Measurements from ENCODE around the gene CTBP1.

DNA sequence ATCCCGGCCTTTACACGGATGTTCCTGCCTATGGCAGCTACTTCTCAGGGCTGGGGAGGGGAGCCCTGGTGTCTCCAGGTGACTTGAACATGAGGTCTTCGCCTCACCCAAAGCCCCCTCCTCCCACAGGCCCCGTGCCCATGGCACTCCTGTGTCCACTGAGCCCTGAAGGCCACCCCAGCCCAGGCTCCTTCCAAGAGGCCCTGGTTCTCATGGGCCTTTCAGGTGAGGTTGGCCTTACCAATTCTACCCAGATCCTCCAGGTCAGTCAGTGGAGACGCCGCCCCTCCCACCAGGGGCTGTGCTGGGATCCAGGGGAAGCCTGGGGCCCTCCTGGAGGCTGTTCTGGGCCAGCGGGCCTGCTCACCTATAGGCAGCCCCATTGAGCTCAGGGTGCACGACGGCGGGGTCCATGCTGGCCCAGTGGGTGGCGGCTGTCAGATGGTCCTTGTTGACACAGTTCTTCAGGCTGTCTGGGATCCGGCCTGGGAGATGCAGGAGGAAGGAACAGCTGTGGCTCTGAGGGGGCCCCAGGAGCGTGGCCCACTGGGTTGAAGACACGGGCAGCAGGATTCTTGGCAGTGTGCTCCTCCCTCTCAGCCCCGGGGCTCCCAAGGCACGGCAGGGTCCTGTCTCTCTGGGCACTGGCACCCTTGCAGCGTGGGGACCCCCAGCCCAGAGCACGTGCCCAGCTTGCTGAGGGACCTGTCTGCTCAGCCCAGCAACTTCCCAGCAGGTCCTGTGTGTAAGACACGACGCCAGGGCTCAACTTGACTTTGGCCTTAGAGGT lies 36.2 kb downstream of the CTBP1 start:
- TF ChIP-seq RXRA (IDR thresholded peaks at IDR 0.05; ENCODE audit: insufficient read depth, low read depth, low read length): no peak
- no peak for TF ChIP-seq POLR2A (IDR thresholded peaks at IDR 0.05; ENCODE audit: control extremely low read depth in 1 of 2, low read depth in 2 of 2, low read length in 2 of 2)
- no peak for TF ChIP-seq SUZ12 (IDR thresholded peaks at IDR 0.05; ENCODE audit: low read length)
- TF ChIP-seq CBX5 (IDR thresholded peaks at IDR 0.05; ENCODE audit: low read depth, low read length): no peak
- no peak for TF ChIP-seq ASH2L (IDR thresholded peaks at IDR 0.05; ENCODE audit: low read length)
- TF ChIP-seq, protein P1, sequence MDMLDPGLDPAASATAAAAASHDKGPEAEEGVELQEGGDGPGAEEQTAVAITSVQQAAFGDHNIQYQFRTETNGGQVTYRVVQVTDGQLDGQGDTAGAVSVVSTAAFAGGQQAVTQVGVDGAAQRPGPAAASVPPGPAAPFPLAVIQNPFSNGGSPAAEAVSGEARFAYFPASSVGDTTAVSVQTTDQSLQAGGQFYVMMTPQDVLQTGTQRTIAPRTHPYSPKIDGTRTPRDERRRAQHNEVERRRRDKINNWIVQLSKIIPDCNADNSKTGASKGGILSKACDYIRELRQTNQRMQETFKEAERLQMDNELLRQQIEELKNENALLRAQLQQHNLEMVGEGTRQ (IDR thresholded peaks at IDR 0.05; ENCODE audit: low read length): no peak
